K562 (cell line): ENCODE results near the gene ACTL8. TPM values are rescaled to one million over a fixed set of nuclear protein-coding genes. Genes with fewer than 3 reads are reported as not detected.

Experiments
- ATAC-seq: fragments of 200-7000 bp; cut with Tn5 transposase; 3 replicates; pipeline ENCODE4 v1.9.1; 2020; ENCODE audit warnings: moderate library complexity
- BruUV-seq: library from RNA; stranded (reverse); fragments of 400-500 nt; replicated peaks from 2 replicates; lab custom pipeline; 2021; lab: Mats Ljungman, UMichigan
- CTCF ChIA-PET: fragments of 300-600 bp; formaldehyde crosslinking; extraction: SDS; loops from one replicate; lab custom pipeline; 2021; ENCODE audit warnings: low intra/inter-chr PET ratio; lab: Yijun Ruan, JAX
- POLR2A ChIA-PET: fragments of 300-600, 350-650 bp; sonication (Branson Sonifier 250); formaldehyde crosslinking; extraction: SDS; loops from one replicate; lab custom pipeline; 2021; ENCODE audit warnings: antibody characterized with exemption, inconsistent platforms; lab: Yijun Ruan, JAX
- DNase-seq, 4 experiments: peaks; one replicate each; pipeline versions ENCODE4 v3.0.0 to v3.0.0-alpha.2; 2011 to 2018; ENCODE audit warnings: low spot score in 3 of 4, mixed read lengths in 3 of 4; ENCODE audit errors: extremely low read depth in 1 of 4
- FAIRE-seq: peaks from 2 replicates; lab custom pipeline; 2011; peaks lifted over from hg19 to GRCh38; lab: Jason Lieb, UNC
- H2AFZ ChIP-seq: 2 replicates; pipeline ENCODE4 v1.6.0; 2011; ENCODE audit warnings: low read depth, low read length, control low read depth, inconsistent platforms
- H3K27ac ChIP-seq: fragments of 200-600 bp; 3 replicates; pipeline ENCODE4 v1.8.0; 2011; ENCODE audit warnings: low read depth, mild to moderate bottlenecking, control low read depth, inconsistent platforms, low read length, moderate library complexity, mixed read lengths; ENCODE audit errors: extremely low read depth
- H3K27me3 ChIP-seq, 2 experiments: fragments of 300-600 bp in 1 of 2; 2 replicates in 1 of 2; 3 replicates in 1 of 2; pipeline versions ENCODE4 v1.6.0 to v1.8.0; 2011; ENCODE audit warnings: inconsistent platforms in 2 of 2, low read length in 2 of 2, mild to moderate bottlenecking in 1 of 2, mixed read lengths in 1 of 2, moderate library complexity in 1 of 2; ENCODE audit not compliant: control insufficient read depth in 2 of 2, insufficient read depth in 2 of 2
- H3K36me3 ChIP-seq: fragments of 300-600 bp; 3 replicates; pipeline ENCODE4 v1.8.0; 2011; ENCODE audit warnings: mild to moderate bottlenecking, low read length, inconsistent platforms; ENCODE audit not compliant: control insufficient read depth, insufficient read depth
- H3K4me1 ChIP-seq, 2 experiments: fragments of 200-600 bp in 1 of 2; replicated peaks in 1 of 2; 2 replicates in 1 of 2; 3 replicates in 1 of 2; pipeline versions ENCODE4 v1.5.1 to v1.8.0; 2011; ENCODE audit warnings: inconsistent platforms in 2 of 2, low read length in 2 of 2, mild to moderate bottlenecking in 1 of 2, mixed read lengths in 1 of 2, moderate library complexity in 1 of 2; ENCODE audit not compliant: control insufficient read depth in 2 of 2, insufficient read depth in 2 of 2
- H3K4me2 ChIP-seq: 2 replicates; pipeline ENCODE4 v1.6.1; 2011; ENCODE audit warnings: low read length, control low read depth, inconsistent platforms, mixed read lengths; ENCODE audit not compliant: insufficient read depth
- H3K4me3 ChIP-seq: fragments of 200-600 bp; sonication (generic), shearing (Covaris generic); 2 replicates; pipeline ENCODE4 v1.5.1; 2016; ENCODE audit warnings: control low read depth, inconsistent platforms
- H3K79me2 ChIP-seq: fragments of 200-600 bp; 3 replicates; pipeline ENCODE4 v1.8.0; 2011; ENCODE audit warnings: low read length, inconsistent platforms; ENCODE audit not compliant: control insufficient read depth, insufficient read depth
- H3K9ac ChIP-seq, 2 experiments: 2 replicates each; pipeline versions ENCODE4 v1.6.0 to v1.6.1; 2011; ENCODE audit warnings: low read depth in 2 of 2, low read length in 2 of 2, control low read depth in 1 of 2, inconsistent platforms in 1 of 2, mild to moderate bottlenecking in 1 of 2, mixed read lengths in 1 of 2; ENCODE audit not compliant: insufficient read depth in 1 of 2
- H3K9me1 ChIP-seq: one replicate; pipeline ENCODE4 v1.6.0; 2011; ENCODE audit warnings: inconsistent platforms, mild to moderate bottlenecking, low read length, moderate library complexity; ENCODE audit not compliant: control insufficient read depth, insufficient read depth
- H3K9me3 ChIP-seq: replicated peaks from 2 replicates; pipeline ENCODE4 v1.5.1; 2011; ENCODE audit warnings: low read depth, low read length, inconsistent platforms; ENCODE audit not compliant: control insufficient read depth, insufficient read depth
- H4K20me1 ChIP-seq: replicated peaks from 2 replicates; pipeline ENCODE4 v1.6.1; 2011; ENCODE audit warnings: low read length, inconsistent platforms, mixed read lengths; ENCODE audit not compliant: control insufficient read depth, insufficient read depth
- ARID1B ChIP-seq: fragments of 450-650 bp; IDR thresholded peaks from 2 replicates; pipeline ENCODE4 v1.6.1; 2016; ENCODE audit warnings: antibody characterized with exemption, mild to moderate bottlenecking, inconsistent platforms
- CHD2 ChIP-seq: IDR thresholded peaks from 2 replicates; pipeline ENCODE4 v1.6.1; 2011; ENCODE audit warnings: low read depth, low read length
- EZH2 ChIP-seq: IDR thresholded peaks from 2 replicates; pipeline ENCODE4 v1.6.1; 2012; ENCODE audit warnings: low read depth, mild to moderate bottlenecking, inconsistent platforms, low read length, borderline replicate concordance
- HDGF ChIP-seq: fragments of 450-650 bp; IDR thresholded peaks from 2 replicates; pipeline ENCODE4 v1.6.1; 2016
- HOXB6 ChIP-seq: fragments of 250-450 bp; sonication (Bioruptor Pico); IDR thresholded peaks from 2 replicates; pipeline ENCODE4 v1.5.1; 2022; ENCODE audit warnings: mild to moderate bottlenecking, borderline replicate concordance
- KDM2B ChIP-seq: fragments of 250-450 bp; sonication (Bioruptor Pico); IDR thresholded peaks from 2 replicates; pipeline ENCODE4 v1.8.0; 2021; ENCODE audit warnings: mild to moderate bottlenecking, moderate library complexity
- NR3C1 ChIP-seq: sonication (generic); formaldehyde crosslinking; IDR thresholded peaks from 2 replicates; pipeline ENCODE4 v1.8.1; 2022; ENCODE audit warnings: missing genetic modification reagents
- POLR2A ChIP-seq: fragments of 450-650 bp; conservative IDR thresholded peaks from 2 replicates; pipeline ENCODE4 v1.6.1; 2016
- PPARD ChIP-seq: fragments of 250-450 bp; sonication (Bioruptor Pico); IDR thresholded peaks from 2 replicates; pipeline ENCODE4 v1.8.0; 2022; ENCODE audit warnings: inconsistent platforms, mild to moderate bottlenecking, moderate library complexity
- PTRF ChIP-seq: fragments of 450-650 bp; IDR thresholded peaks from 2 replicates; pipeline ENCODE4 v1.6.1; 2016; ENCODE audit warnings: mild to moderate bottlenecking, missing genetic modification characterization, missing compliant biosample characterization
- SMAD1 ChIP-seq: fragments of 150-350 bp; IDR thresholded peaks from 2 replicates; pipeline ENCODE4 v1.6.1; 2014; ENCODE audit warnings: low read length, low read depth; ENCODE audit not compliant: partially characterized antibody
- SREBF2 ChIP-seq: sonication (generic); formaldehyde crosslinking; IDR thresholded peaks from 2 replicates; pipeline ENCODE4 v1.4.0; 2020; ENCODE audit warnings: mild to moderate bottlenecking, missing genetic modification reagents
- XRCC5 ChIP-seq: fragments of 200-400 bp; formaldehyde crosslinking; IDR thresholded peaks from 2 replicates; pipeline ENCODE4 v1.6.1; 2017; ENCODE audit warnings: low read depth, mild to moderate bottlenecking, low read length
- WGBS: fragments of 100-300 bp; shearing (Covaris generic); methylation state at CpG from one replicate; pipeline ENCODE4 v1.1.6; 2016; ENCODE audit warnings: low coverage, mixed read lengths; ENCODE audit not compliant: insufficient coverage; ENCODE audit errors: missing lambda C conversion rate; 5-methylcytosine and 5-hydroxymethylcytosine counted together
- in situ Hi-C: fragments of 300-500 bp; cut with MboI; formaldehyde crosslinking; loops from 4 replicates; pipeline ENCODE4 v1.15.0; 2018; ENCODE audit warnings: inconsistent platforms, mixed read lengths
- intact Hi-C: fragments of 100-400 bp; cut with micrococcal nuclease; formaldehyde crosslinking; loops from 2 replicates; pipeline ENCODE4 v1.14.2; 2022
- polyA plus RNA-seq, 8 experiments: library from polyadenylated mRNA; depleted of rRNA in 4 of 8; stranded (reverse) in 5 of 8; unstranded in 3 of 8; fragments of >200 nt; fragmentation: Nextera tagmentation in 2 of 8; fragmentation: Illumina TruSeq in 1 of 8; extraction: Ambion mirVana in 2 of 8; extraction: Trizol in 1 of 8; gene quantifications; 2 replicates each; pipeline versions ENCODE4 v1.2.1 to v1.2.3, GENCODE V29; 2011 to 2014; ENCODE audit warnings: inconsistent platforms in 1 of 8, missing spikeins in 1 of 8
- total RNA-seq, 7 experiments: library from RNA; depleted of rRNA in 6 of 7; stranded (reverse); fragments of >200 nt in 6 of 7; fragmentation: Illumina TruSeq in 2 of 7; extraction: Trizol in 2 of 7; gene quantifications; 2 replicates each; pipeline versions ENCODE4 v1.2.1 to v1.2.3, GENCODE V29; 2011 to 2021; ENCODE audit warnings: low replicate concordance in 1 of 7
- TF ChIP-seq, protein P1 (sequence below): sonication (generic); formaldehyde crosslinking; IDR thresholded peaks from 2 replicates; pipeline ENCODE4 v1.8.0; 2022; ENCODE audit warnings: mild to moderate bottlenecking, missing genetic modification reagents
- TF ChIP-seq, protein P2 (sequence below), 3 experiments: fragments of 200-800 bp in 1 of 3; sonication (Bioruptor generic) in 1 of 3; sonication (generic) in 1 of 3; formaldehyde crosslinking in 1 of 3; IDR thresholded peaks; 2 replicates each; pipeline versions ENCODE4 v1.6.1 to v1.8.0; 2016 to 2022; ENCODE audit warnings: mild to moderate bottlenecking in 2 of 3, missing compliant biosample characterization in 2 of 3, missing genetic modification characterization in 2 of 3, missing genetic modification reagents in 1 of 3
- TF ChIP-seq, protein P3 (sequence below): fragments of 450-650 bp; IDR thresholded peaks from 2 replicates; pipeline ENCODE4 v1.7.0; 2016; ENCODE audit warnings: borderline replicate concordance

Gene ACTL8
- total and polyA plus RNA-seq, 9 of the 15 experiments (the other 6 are each of a cell fraction or from before 2014, with no cell fraction given) = 0.30 to 3.3 (median 1.6) TPM

DNA sequence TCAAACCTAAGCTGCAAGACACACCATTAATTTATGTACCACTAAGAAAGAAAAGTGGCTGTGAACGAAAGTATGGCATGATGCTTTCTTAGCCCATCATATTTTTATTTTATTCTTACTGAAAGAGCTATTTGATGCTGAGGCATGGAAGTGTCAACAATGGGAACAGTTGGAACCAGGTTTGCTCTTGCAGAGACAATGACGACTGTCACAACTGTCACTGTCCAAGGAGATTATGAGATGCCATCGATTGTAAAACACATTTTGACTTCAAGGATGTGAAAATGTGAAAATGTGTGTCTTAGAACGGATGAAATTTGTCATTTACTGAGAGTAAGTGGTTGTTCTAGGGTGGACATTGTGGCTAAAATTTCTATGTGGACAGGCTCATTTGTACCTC, 2.8 kb upstream of the ACTL8 start:
- ChIA-PET CTCF (no interaction called here), POLR2A (interaction anchor here (0.6 to 0.9 kb wide), 2 partner anchors 40 to 221 kb away, joined by 3 to 4 read pairs; no protein-coding TSS in a partner anchor)
- no peak overlapping the region for H3K9ac ChIP-seq
- H4K20me1 ChIP-seq = no peaks in the 10 kb centered on the region
- DNase-seq (no peak), ATAC-seq (no peak), FAIRE-seq (no peak)
- H3K36me3 ChIP-seq = no peaks in the 10 kb centered on the region
- H3K9me3 ChIP-seq = peaks cover 2% of the 10 kb centered on the region; the same call in 1 of the 2 replicates
- intact Hi-C loops = no loop called here
- no peaks in the 10 kb centered on the region for H3K9me1 ChIP-seq
- no peak overlapping the region for H3K4me3 ChIP-seq
- no peak overlapping the region for H3K27ac ChIP-seq
- no peak overlapping the region for H3K4me2 ChIP-seq
- WGBS = 0% methylated on average over 4 of the region's 4 CpGs
- BruUV-seq = no TSS peak
- H3K4me1 ChIP-seq = peaks cover 0 to 3% of the 10 kb centered on the region in 2 experiments; a peak in 1 of 5 replicates
- H2AFZ ChIP-seq = no peak overlapping the region
- in situ Hi-C loops = no loop called here
- no peaks in the 10 kb centered on the region for H3K79me2 ChIP-seq
- H3K27me3 ChIP-seq = no peaks in the 10 kb centered on the region
- TF ChIP-seq XRCC5 (no peak), PPARD (CRISPR knock-in tag) (no peak), NR3C1 (CRISPR knock-in tag) (no peak), SREBF2 (no peak), PTRF (no peak), CHD2 (no peak), POLR2A (no peak), HOXB6 (CRISPR knock-in tag) (no peak), EZH2 (no peak), HDGF (no peak), ARID1B (no peak), KDM2B (CRISPR knock-in tag) (no peak), SMAD1 (no peak)
- TF ChIP-seq, protein P1, sequence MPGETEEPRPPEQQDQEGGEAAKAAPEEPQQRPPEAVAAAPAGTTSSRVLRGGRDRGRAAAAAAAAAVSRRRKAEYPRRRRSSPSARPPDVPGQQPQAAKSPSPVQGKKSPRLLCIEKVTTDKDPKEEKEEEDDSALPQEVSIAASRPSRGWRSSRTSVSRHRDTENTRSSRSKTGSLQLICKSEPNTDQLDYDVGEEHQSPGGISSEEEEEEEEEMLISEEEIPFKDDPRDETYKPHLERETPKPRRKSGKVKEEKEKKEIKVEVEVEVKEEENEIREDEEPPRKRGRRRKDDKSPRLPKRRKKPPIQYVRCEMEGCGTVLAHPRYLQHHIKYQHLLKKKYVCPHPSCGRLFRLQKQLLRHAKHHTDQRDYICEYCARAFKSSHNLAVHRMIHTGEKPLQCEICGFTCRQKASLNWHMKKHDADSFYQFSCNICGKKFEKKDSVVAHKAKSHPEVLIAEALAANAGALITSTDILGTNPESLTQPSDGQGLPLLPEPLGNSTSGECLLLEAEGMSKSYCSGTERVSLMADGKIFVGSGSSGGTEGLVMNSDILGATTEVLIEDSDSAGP (CRISPR knock-in tag) = no peak
- TF ChIP-seq, protein P2, sequence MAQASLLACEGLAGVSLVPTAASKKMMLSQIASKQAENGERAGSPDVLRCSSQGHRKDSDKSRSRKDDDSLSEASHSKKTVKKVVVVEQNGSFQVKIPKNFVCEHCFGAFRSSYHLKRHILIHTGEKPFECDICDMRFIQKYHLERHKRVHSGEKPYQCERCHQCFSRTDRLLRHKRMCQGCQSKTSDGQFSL (CRISPR knock-in tag; IDR thresholded peaks at IDR 0.05) = no peak
- TF ChIP-seq, protein P2 (tag; IDR thresholded peaks at IDR 0.05) = no peak
- TF ChIP-seq, protein P3, sequence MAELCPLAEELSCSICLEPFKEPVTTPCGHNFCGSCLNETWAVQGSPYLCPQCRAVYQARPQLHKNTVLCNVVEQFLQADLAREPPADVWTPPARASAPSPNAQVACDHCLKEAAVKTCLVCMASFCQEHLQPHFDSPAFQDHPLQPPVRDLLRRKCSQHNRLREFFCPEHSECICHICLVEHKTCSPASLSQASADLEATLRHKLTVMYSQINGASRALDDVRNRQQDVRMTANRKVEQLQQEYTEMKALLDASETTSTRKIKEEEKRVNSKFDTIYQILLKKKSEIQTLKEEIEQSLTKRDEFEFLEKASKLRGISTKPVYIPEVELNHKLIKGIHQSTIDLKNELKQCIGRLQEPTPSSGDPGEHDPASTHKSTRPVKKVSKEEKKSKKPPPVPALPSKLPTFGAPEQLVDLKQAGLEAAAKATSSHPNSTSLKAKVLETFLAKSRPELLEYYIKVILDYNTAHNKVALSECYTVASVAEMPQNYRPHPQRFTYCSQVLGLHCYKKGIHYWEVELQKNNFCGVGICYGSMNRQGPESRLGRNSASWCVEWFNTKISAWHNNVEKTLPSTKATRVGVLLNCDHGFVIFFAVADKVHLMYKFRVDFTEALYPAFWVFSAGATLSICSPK = no peak
